HG03159 (cell line): ENCODE measurements around the gene SMTNL2.
"Not testable (repeated sequence)": the region's sequence is repeated elsewhere in the genome, so short reads cannot be mapped to it uniquely, and the experiment has no call there.

Source experiments
- ATAC-seq: cut with Tn5 transposase; IDR thresholded peaks from one replicate; pipeline ENCODE4 v1.9.1; 2021; ENCODE audit warnings: mild to moderate bottlenecking, moderate library complexity; ENCODE audit not compliant: unreplicated experiment

SMTNL2 gene

GRCh38 chr17:4598776-4599504 is 14.6 kb downstream of the SMTNL2 start:
- no peak for ATAC-seq

GRCh38 chr17:4599505-4600281 is 15.4 kb downstream of the SMTNL2 start:
- no peak for ATAC-seq

GRCh38 chr17:4600563-4600962 is 16.2 kb downstream of the SMTNL2 start:
- ATAC-seq = no peak

GRCh38 chr17:4601326-4601725 is 17.0 kb downstream of the SMTNL2 start:
- no peak for ATAC-seq

- no peak for ATAC-seq
Measured at GRCh38 chr17:4602041-4602440, 17.7 kb downstream of the SMTNL2 start.

- no peak for ATAC-seq
Measured at GRCh38 chr17:4604111-4604644, 19.8 kb downstream of the SMTNL2 start.

GRCh38 chr17:4604736-4605135 is 20.4 kb downstream of the SMTNL2 start:
- ATAC-seq = not testable (repeated sequence)

GRCh38 chr17:4605826-4606225 is 21.5 kb downstream of the SMTNL2 start:
- ATAC-seq = no peak

- ATAC-seq = no peak
Measured at GRCh38 chr17:4607261-4607741, 23.0 kb downstream of the SMTNL2 start.

GRCh38 chr17:4607773-4608187 is 23.5 kb downstream of the SMTNL2 start:
- ATAC-seq = no peak

- ATAC-seq = no peak
Measured at GRCh38 chr17:4609761-4610160, 25.4 kb downstream of the SMTNL2 start.

- no peak for ATAC-seq
Measured at GRCh38 chr17:4610162-4610561, 25.8 kb downstream of the SMTNL2 start.

GRCh38 chr17:4610656-4611055 is 26.3 kb downstream of the SMTNL2 start:
- no peak for ATAC-seq

- no peak for ATAC-seq
Measured at GRCh38 chr17:4616476-4616875, 32.1 kb downstream of the SMTNL2 start.

- no peak for ATAC-seq
Measured at GRCh38 chr17:4617090-4617489, 32.8 kb downstream of the SMTNL2 start.

- no peak for ATAC-seq
Measured at GRCh38 chr17:4617590-4618351, 33.4 kb downstream of the SMTNL2 start.

GRCh38 chr17:4620531-4621101 is 36.3 kb downstream of the SMTNL2 start:
- ATAC-seq = no peak

GRCh38 chr17:4622375-4622774 is 38.0 kb downstream of the SMTNL2 start:
- no peak for ATAC-seq

- no peak for ATAC-seq
Measured at GRCh38 chr17:4623249-4623648, 38.9 kb downstream of the SMTNL2 start.

- ATAC-seq = not testable (repeated sequence)
Measured at GRCh38 chr17:4624451-4624911, 40.2 kb downstream of the SMTNL2 start.

GRCh38 chr17:4625181-4625617 is 40.9 kb downstream of the SMTNL2 start:
- no peak for ATAC-seq
